ENCODE data around the gene MED13L. TPM values are rescaled to one million over a fixed set of nuclear protein-coding genes. Genes with fewer than 3 reads are reported as not detected.

MED13L gene
- total and polyA plus RNA-seq, 2 of the 8 experiments (the other 6 are each of a cell fraction or from before 2014, with no cell fraction given) = 15.9 to 51.7 TPM

GRCh38 chr12:116291218-116291617 lies 13.7 kb upstream of the MED13L start:
- no peaks in the 10 kb centered on the region for H3K27me3 ChIP-seq (replicated peaks in 1 of 4; ENCODE audit: control insufficient read depth in 3 of 4, extremely low read depth in 1 of 4, insufficient read depth in 3 of 4, low read length in 3 of 4)
- no peak overlapping the region for H2BK120ac ChIP-seq (replicated peaks; ENCODE audit: low read depth, low read length)
- H3K4me3 ChIP-seq (ENCODE audit: extremely low read depth in 1 of 4, insufficient read depth in 2 of 4, low read depth in 3 of 4, low read length in 4 of 4) = no peak overlapping the region
- no peaks in the 10 kb centered on the region for H3K36me3 ChIP-seq (ENCODE audit: control insufficient read depth in 2 of 4, insufficient read depth in 4 of 4, low read length in 3 of 4)
- H2BK20ac ChIP-seq (ENCODE audit: low read length) = no peak overlapping the region
- no peak overlapping the region for H2BK5ac ChIP-seq (ENCODE audit: low read depth, low read length)
- H3K56ac ChIP-seq (replicated peaks; ENCODE audit: insufficient read length, low read depth, low read length) = no peak overlapping the region
- WGBS, 2 experiments (ENCODE audit: extremely low coverage in 1 of 2, insufficient coverage in 1 of 2, insufficient read length in 1 of 2, insufficient replicate concordance in 2 of 2, low coverage in 1 of 2, low lambda C conversion rate in 2 of 2, missing lambda C conversion rate in 1 of 2) = 91% methylated on average over 3 of the region's 3 CpGs; no CpG with 5 or more reads in 1 of the 2 experiments
- ChIA-PET POLR2A (ENCODE audit: partially characterized antibody) (no interaction called here), CTCF (ENCODE audit: partially characterized antibody) (interaction anchor here (1.4 kb wide), 1 partner anchor 9 kb away, joined by 5 read pairs; no protein-coding TSS in a partner anchor)
- H3K9me3 ChIP-seq (ENCODE audit: insufficient read depth in 2 of 2, low read depth in 1 of 2, low read length in 1 of 2) = no peaks in the 10 kb centered on the region
- H3K4me2 ChIP-seq (ENCODE audit: insufficient read depth in 1 of 2, low read depth in 2 of 2, low read length in 2 of 2) = no peak overlapping the region
- H3K79me1 ChIP-seq (ENCODE audit: low read depth, low read length) = no peaks in the 10 kb centered on the region
- DNase-seq (ENCODE audit: low read depth in 1 of 2, low spot score in 2 of 2) (no peak), FAIRE-seq (no peak)
- no peak overlapping the region for H4K91ac ChIP-seq (replicated peaks; ENCODE audit: insufficient read length, low read length)
- peaks cover 3% of the 10 kb centered on the region; the same call in 1 of the 2 replicates for H3K23me2 ChIP-seq (ENCODE audit: low read depth, low read length)
- H3K4ac ChIP-seq (replicated peaks; ENCODE audit: insufficient read length, low read depth, low read length) = no peak overlapping the region
- H3K79me2 ChIP-seq (ENCODE audit: control insufficient read depth in 1 of 2, insufficient read depth in 2 of 2, low read length in 2 of 2) = no peaks in the 10 kb centered on the region
- no peak overlapping the region for H3K9ac ChIP-seq (replicated peaks in 1 of 4; ENCODE audit: extremely low read depth in 1 of 4, low read depth in 3 of 4, low read length in 3 of 4)
- no peak overlapping the region for H2AFZ ChIP-seq (ENCODE audit: low read length)
- H3K27ac ChIP-seq (ENCODE audit: low read depth, low read length) = no peak overlapping the region
- peaks cover 0 to 3% (median 1%) of the 10 kb centered on the region in 4 experiments; a peak in 2 of 7 replicates for H3K4me1 ChIP-seq (replicated peaks in 1 of 4; ENCODE audit: control insufficient read depth in 3 of 4, insufficient read depth in 4 of 4, low read length in 3 of 4)
- H2AK5ac ChIP-seq (ENCODE audit: low read depth, low read length) = no peak overlapping the region
- no peak overlapping the region for H4K5ac ChIP-seq (ENCODE audit: insufficient read length, low read depth, low read length)
- no peak overlapping the region for H3K23ac ChIP-seq (ENCODE audit: insufficient read length)
- H4K8ac ChIP-seq (ENCODE audit: extremely low read depth, insufficient read depth, low read length) = no peak overlapping the region
- H3K18ac ChIP-seq (ENCODE audit: extremely low read depth, low read length) = no peak overlapping the region
- peaks cover 0 to 2% of the 10 kb centered on the region in 2 experiments for H4K20me1 ChIP-seq (replicated peaks in 1 of 2; ENCODE audit: control insufficient read depth in 1 of 2, insufficient read depth in 2 of 2, low read length in 2 of 2)
- no peak overlapping the region for H2BK15ac ChIP-seq (ENCODE audit: low read length)
- H3K14ac ChIP-seq (ENCODE audit: insufficient read length) = no peak overlapping the region
- no peak overlapping the region for H2BK12ac ChIP-seq (ENCODE audit: low read depth, low read length)
- TF ChIP-seq TEAD4 (IDR thresholded peaks at IDR 0.05; ENCODE audit: low read depth, low read length) (no peak), ASH2L (IDR thresholded peaks at IDR 0.05; ENCODE audit: low read length) (no peak), KDM1A (IDR thresholded peaks at IDR 0.05; ENCODE audit: borderline replicate concordance, low read length) (no peak), NANOG (IDR thresholded peaks at IDR 0.05; ENCODE audit: insufficient read depth, low read depth, low read length, poor library complexity, severe bottlenecking) (no peak), CBX5 (IDR thresholded peaks at IDR 0.05; ENCODE audit: low read depth, low read length) (no peak), HDAC6 (IDR thresholded peaks at IDR 0.05; ENCODE audit: low read depth, low read length) (no peak), CREB1 (IDR thresholded peaks at IDR 0.05) (no peak), KDM4A (IDR thresholded peaks at IDR 0.05; ENCODE audit: low read depth, low read length, severe bottlenecking) (no peak), CTCF (IDR thresholded peaks at IDR 0.05; ENCODE audit: control extremely low read depth in 1 of 3, insufficient read depth in 1 of 3, low read depth in 1 of 3, low read length in 3 of 3) (no peak), MAX (IDR thresholded peaks at IDR 0.05) (no peak), BACH1 (IDR thresholded peaks at IDR 0.05; ENCODE audit: low read length) (no peak), BRCA1 (IDR thresholded peaks at IDR 0.05; ENCODE audit: low read depth, low read length) (no peak)
